DND-41 (cell line): ENCODE data around the gene TGIF1.
A peak's percentile ranks its signal among the peaks of the same experiment; 100 is the strongest.

Experiments
- ATAC-seq: fragments of 200-7000 bp; cut with Tn5 transposase; 3 replicates; pipeline ENCODE4 v1.9.1; 2021; ENCODE audit warnings: low read depth; ENCODE audit not compliant: insufficient read depth
- DNase-seq: peaks from one replicate; pipeline ENCODE4 v3.0.0-alpha.2; 2020
- H2AFZ ChIP-seq: 2 replicates; pipeline ENCODE4 v1.6.0; 2012; ENCODE audit warnings: low read depth, low read length
- H3K27ac ChIP-seq: 2 replicates; pipeline ENCODE4 v1.5.1; 2012; ENCODE audit warnings: low read length, inconsistent platforms
- H3K27me3 ChIP-seq: fragments of 200-600 bp; sonication (generic); 2 replicates; pipeline ENCODE4 v1.6.0; 2012; ENCODE audit warnings: low read length, mild to moderate bottlenecking, inconsistent platforms; ENCODE audit not compliant: insufficient read depth, poor library complexity
- H3K36me3 ChIP-seq: 2 replicates; pipeline ENCODE4 v1.5.1; 2012; ENCODE audit warnings: low read length, inconsistent platforms; ENCODE audit not compliant: insufficient read depth
- H3K4me1 ChIP-seq: 2 replicates; pipeline ENCODE4 v1.5.1; 2012; ENCODE audit warnings: mild to moderate bottlenecking, low read length; ENCODE audit not compliant: insufficient read depth
- H3K4me2 ChIP-seq: 2 replicates; pipeline ENCODE4 v1.6.0; 2012; ENCODE audit warnings: mild to moderate bottlenecking, moderate library complexity, low read length, inconsistent platforms; ENCODE audit not compliant: insufficient read depth
- H3K4me3 ChIP-seq, 2 experiments: fragments of 200-600 bp in 1 of 2; shearing (Covaris generic) in 1 of 2; 2 replicates each; pipeline ENCODE4 v1.5.1; 2012 to 2016; ENCODE audit warnings: inconsistent platforms in 2 of 2, low read length in 2 of 2, mild to moderate bottlenecking in 2 of 2, low read depth in 1 of 2, moderate library complexity in 1 of 2
- H3K79me2 ChIP-seq: 2 replicates; pipeline ENCODE4 v1.6.0; 2012; ENCODE audit warnings: low read length, inconsistent platforms; ENCODE audit not compliant: insufficient read depth
- H3K9ac ChIP-seq: 2 replicates; pipeline ENCODE4 v1.6.0; 2012; ENCODE audit warnings: low read depth, mild to moderate bottlenecking, inconsistent platforms, low read length, moderate library complexity
- H3K9me3 ChIP-seq: 2 replicates; pipeline ENCODE4 v1.5.1; 2012; ENCODE audit warnings: low read length, moderate library complexity, mild to moderate bottlenecking, inconsistent platforms; ENCODE audit not compliant: insufficient read depth, severe bottlenecking
- H4K20me1 ChIP-seq: 2 replicates; pipeline ENCODE4 v1.6.0; 2012; ENCODE audit warnings: low read length; ENCODE audit not compliant: insufficient read depth
- EZH2 ChIP-seq: IDR thresholded peaks from 3 replicates; pipeline ENCODE4 v1.6.1; 2012; ENCODE audit warnings: borderline replicate concordance, low read depth, mild to moderate bottlenecking, moderate library complexity, low read length, inconsistent platforms; ENCODE audit not compliant: severe bottlenecking
- TF ChIP-seq, protein P1 (sequence below): IDR thresholded peaks from 2 replicates; pipeline ENCODE4 v1.5.1; 2012; ENCODE audit warnings: borderline replicate concordance, low read length, moderate library complexity, mild to moderate bottlenecking; ENCODE audit not compliant: poor library complexity, severe bottlenecking; ENCODE audit errors: extremely low read depth

TGIF1 gene

DNA sequence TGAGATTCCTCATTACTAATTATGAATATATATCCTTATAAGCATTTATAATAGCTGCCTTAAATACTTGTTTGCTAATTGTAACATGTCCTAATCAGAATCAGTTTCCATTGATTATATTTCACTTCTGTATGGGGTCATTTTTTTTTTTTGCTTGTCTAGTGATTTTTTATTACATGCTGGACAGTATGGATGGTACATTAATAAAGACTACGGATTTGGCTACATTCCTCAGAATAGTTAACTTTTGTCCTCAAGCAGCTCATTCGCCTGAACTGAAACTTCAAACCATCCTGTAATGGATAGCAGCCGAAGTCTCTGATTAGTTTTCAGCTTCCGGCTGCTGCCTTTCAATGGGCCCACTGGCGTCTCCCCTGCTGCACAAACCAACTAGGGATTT lies 11.7 kb downstream of the TGIF1 start:
- no peak overlapping the region for H2AFZ ChIP-seq
- TF ChIP-seq EZH2, result no peak
- TF ChIP-seq, protein P1, sequence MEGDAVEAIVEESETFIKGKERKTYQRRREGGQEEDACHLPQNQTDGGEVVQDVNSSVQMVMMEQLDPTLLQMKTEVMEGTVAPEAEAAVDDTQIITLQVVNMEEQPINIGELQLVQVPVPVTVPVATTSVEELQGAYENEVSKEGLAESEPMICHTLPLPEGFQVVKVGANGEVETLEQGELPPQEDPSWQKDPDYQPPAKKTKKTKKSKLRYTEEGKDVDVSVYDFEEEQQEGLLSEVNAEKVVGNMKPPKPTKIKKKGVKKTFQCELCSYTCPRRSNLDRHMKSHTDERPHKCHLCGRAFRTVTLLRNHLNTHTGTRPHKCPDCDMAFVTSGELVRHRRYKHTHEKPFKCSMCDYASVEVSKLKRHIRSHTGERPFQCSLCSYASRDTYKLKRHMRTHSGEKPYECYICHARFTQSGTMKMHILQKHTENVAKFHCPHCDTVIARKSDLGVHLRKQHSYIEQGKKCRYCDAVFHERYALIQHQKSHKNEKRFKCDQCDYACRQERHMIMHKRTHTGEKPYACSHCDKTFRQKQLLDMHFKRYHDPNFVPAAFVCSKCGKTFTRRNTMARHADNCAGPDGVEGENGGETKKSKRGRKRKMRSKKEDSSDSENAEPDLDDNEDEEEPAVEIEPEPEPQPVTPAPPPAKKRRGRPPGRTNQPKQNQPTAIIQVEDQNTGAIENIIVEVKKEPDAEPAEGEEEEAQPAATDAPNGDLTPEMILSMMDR, result no peak
- no peaks in the 10 kb centered on the region for H3K9me3 ChIP-seq
- no peak overlapping the region for H3K4me3 ChIP-seq
- 0 out of 2 replicates have a peak, but pooled peaks cover 3% of the 10 kb centered on the region for H3K4me1 ChIP-seq
- H3K79me2 ChIP-seq, result peaks cover 11% of the 10 kb centered on the region
- peaks cover 37% of the 10 kb centered on the region for H3K36me3 ChIP-seq
- H3K27me3 ChIP-seq, result no peaks in the 10 kb centered on the region
- H4K20me1 ChIP-seq, result peaks cover 13% of the 10 kb centered on the region; the same call in 1 of the 2 replicates
- H3K27ac ChIP-seq, result no peak overlapping the region
- no peak for ATAC-seq
- no peak overlapping the region for H3K9ac ChIP-seq
- no peak overlapping the region for H3K4me2 ChIP-seq
- no peak for DNase-seq

DNA sequence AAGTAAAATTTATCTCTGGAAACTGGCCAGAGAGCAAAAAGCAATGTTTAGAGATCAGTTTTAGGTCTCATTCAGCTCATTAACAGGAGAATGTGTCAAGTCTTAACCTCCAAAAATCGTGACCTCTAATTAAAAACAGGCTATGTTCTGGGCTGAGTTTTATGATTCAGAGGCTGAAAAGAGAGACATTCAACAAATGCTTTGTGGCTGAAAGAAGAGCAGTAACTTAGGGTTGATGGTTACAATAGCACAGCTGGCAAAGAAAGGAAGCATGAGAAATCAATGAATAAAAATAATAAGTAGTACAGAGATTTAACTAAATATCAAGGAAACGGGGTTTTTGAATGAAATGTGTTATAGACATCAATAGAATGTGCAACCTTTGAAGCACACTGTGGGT lies 13.1 kb downstream of the TGIF1 start:
- Histone ChIP-seq H4K20me1 (peaks cover 3% of the 10 kb centered on the region; the same call in 1 of the 2 replicates), H2AFZ (no peak overlapping the region), H3K9ac (no peak overlapping the region), H3K4me2 (no peak overlapping the region), H3K4me1 (0 out of 2 replicates have a peak, but pooled peaks cover 3% of the 10 kb centered on the region), H3K79me2 (no peaks in the 10 kb centered on the region), H3K27ac (no peak overlapping the region), H3K9me3 (no peaks in the 10 kb centered on the region), H3K36me3 (peaks cover 24% of the 10 kb centered on the region), H3K27me3 (no peaks in the 10 kb centered on the region), H3K4me3 (no peak overlapping the region)
- no peak for DNase-seq
- ATAC-seq, result no peak
- no peak for TF ChIP-seq EZH2
- TF ChIP-seq, protein P1, result no peak

DNA sequence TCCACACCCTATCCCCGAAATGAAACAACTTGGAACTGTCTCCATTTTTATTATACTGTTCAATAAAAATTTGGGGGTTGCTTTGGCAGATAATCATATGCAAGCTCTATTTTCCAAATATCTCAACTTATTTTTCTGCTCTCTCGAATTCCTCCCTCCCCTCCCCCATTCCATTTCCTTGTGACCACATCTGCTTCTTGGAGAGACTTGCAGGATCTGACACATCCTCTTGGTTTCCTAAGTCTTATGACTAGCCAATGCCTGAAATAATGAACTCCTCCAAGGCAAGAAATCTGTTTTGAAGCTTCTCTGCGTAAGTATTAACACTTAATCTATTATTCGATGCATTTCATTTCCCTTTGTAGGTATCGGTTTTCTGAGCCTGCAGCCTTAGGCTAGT lies 16.1 kb downstream of the TGIF1 start:
- Histone ChIP-seq H3K27me3 (no peaks in the 10 kb centered on the region), H4K20me1 (no peaks in the 10 kb centered on the region), H3K9me3 (no peaks in the 10 kb centered on the region), H3K36me3 (peaks cover under 1% of the 10 kb centered on the region; the same call in 1 of the 2 replicates), H3K4me1 (0 out of 2 replicates have a peak, but pooled peaks cover 3% of the 10 kb centered on the region), H3K27ac (no peak overlapping the region), H3K9ac (no peak overlapping the region), H2AFZ (no peak overlapping the region), H3K4me2 (no peak overlapping the region), H3K79me2 (no peaks in the 10 kb centered on the region), H3K4me3 (no peak overlapping the region)
- TF ChIP-seq, protein P1, result no peak
- no peak for TF ChIP-seq EZH2
- no peak for DNase-seq
- ATAC-seq, result no peak

DNA sequence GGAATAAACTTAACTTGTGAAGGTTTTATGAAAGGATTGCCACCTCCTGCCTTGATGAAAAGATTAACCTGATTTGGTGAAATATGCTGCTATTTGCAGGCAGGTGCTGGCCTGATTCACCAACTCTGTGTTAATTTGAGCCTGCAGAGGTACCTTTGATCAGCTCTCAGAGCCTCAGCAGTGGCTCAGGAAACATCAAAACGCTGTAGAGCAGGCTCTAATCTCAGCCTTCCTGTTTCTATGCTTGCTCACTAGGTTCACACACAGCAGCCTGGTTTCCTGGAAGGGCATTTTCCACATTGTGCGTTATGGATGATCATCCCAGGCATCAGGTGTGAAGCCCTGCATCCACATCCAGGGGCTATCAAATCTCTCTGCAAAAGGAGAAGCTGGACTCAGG lies 16.9 kb downstream of the TGIF1 start:
- DNase-seq (peak; percentile 30), ATAC-seq (peak; percentile 79)
- Histone ChIP-seq H3K4me1 (0 out of 2 replicates have a peak, but pooled peaks cover 3% of the 10 kb centered on the region), H3K4me3 (no peak overlapping the region), H3K27me3 (no peaks in the 10 kb centered on the region), H3K36me3 (no peaks in the 10 kb centered on the region), H4K20me1 (no peaks in the 10 kb centered on the region), H3K4me2 (no peak overlapping the region), H3K9me3 (no peaks in the 10 kb centered on the region), H3K79me2 (no peaks in the 10 kb centered on the region), H3K27ac (no peak overlapping the region), H2AFZ (no peak overlapping the region), H3K9ac (no peak overlapping the region)
- TF ChIP-seq, protein P1, result no peak
- TF ChIP-seq EZH2, result no peak
